GM12801 (cell line): ENCODE measurements around the gene NAV1.

ENCODE experiments used
- TF ChIP-seq, protein P1 (sequence below): IDR thresholded peaks from one replicate; pipeline ENCODE4 v1.5.1; 2011; ENCODE audit warnings: control low read depth; ENCODE audit not compliant: insufficient read length; ENCODE audit errors: extremely low read depth

NAV1 gene

GRCh38 chr1:201506092-201506491 lies 32.8 kb upstream of the NAV1 start:
- TF ChIP-seq, protein P1, sequence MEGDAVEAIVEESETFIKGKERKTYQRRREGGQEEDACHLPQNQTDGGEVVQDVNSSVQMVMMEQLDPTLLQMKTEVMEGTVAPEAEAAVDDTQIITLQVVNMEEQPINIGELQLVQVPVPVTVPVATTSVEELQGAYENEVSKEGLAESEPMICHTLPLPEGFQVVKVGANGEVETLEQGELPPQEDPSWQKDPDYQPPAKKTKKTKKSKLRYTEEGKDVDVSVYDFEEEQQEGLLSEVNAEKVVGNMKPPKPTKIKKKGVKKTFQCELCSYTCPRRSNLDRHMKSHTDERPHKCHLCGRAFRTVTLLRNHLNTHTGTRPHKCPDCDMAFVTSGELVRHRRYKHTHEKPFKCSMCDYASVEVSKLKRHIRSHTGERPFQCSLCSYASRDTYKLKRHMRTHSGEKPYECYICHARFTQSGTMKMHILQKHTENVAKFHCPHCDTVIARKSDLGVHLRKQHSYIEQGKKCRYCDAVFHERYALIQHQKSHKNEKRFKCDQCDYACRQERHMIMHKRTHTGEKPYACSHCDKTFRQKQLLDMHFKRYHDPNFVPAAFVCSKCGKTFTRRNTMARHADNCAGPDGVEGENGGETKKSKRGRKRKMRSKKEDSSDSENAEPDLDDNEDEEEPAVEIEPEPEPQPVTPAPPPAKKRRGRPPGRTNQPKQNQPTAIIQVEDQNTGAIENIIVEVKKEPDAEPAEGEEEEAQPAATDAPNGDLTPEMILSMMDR = no peak

DNA sequence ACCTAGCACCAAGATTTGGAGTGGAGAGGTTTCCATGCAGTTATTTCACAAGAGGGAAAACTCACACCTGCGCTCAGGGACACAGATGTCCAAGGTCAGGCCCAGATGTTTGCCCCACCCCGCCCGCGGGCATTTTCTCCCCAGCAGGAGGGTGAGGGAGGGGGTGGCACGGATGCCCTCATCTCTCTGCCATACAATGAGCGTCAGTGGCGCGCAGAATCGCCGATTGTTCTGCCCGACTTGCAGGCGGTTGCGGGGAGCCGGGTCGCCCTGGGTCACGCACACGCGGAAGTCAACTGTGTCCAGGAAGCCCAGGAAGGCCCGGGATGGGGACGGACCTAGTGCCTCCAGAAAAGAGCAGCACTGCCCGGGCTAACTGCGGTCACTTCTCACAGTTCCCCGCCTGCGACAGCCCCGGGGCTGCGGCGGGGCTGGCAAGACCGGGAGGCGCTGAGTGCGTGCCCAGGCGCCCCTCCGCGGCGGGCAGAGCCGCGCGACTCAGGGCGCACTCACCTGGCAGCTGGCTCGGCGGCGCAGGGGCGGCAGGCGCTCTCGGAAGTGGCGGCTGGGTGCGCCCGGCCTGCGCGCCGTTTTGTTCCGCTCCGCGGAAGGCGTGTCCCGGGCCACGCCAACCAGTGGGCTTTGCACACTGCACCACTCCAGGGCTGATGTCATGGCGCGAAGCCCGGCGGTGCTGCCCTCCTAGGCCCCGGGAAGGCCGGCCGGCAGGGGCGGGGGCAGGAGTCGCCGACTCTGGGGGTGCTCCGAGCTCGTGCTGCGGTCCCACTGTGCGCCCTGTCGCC lies 32.2 kb upstream of the NAV1 start, which contains the start of gene CSRP1:
Gene CSRP1, minus strand, starts transcription at position 567 of the 803 bp plus-strand sequence. CDS start 10,820 bp downstream, outside the sequence.
- TF ChIP-seq, protein P1 = no peak

DNA sequence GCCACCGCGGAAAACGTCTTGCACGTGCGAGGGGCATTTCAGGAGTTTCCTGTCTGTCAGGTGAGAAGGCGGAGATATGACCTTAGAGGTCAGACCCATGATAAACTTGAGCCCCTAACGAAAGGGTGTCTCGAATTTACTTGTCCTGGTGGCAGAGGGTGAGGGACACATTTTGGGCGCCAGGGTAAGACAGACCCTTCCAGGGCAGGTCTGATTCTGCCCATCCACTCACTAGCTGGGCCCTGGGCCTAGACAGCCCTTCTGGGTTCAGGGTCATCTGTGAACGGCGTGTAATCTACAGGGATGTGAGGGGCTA lies 31.6 kb upstream of the NAV1 start:
- TF ChIP-seq, protein P1 = no peak

GRCh38 chr1:201508809-201509208 lies 30.1 kb upstream of the NAV1 start:
- TF ChIP-seq, protein P1 = no peak

DNA sequence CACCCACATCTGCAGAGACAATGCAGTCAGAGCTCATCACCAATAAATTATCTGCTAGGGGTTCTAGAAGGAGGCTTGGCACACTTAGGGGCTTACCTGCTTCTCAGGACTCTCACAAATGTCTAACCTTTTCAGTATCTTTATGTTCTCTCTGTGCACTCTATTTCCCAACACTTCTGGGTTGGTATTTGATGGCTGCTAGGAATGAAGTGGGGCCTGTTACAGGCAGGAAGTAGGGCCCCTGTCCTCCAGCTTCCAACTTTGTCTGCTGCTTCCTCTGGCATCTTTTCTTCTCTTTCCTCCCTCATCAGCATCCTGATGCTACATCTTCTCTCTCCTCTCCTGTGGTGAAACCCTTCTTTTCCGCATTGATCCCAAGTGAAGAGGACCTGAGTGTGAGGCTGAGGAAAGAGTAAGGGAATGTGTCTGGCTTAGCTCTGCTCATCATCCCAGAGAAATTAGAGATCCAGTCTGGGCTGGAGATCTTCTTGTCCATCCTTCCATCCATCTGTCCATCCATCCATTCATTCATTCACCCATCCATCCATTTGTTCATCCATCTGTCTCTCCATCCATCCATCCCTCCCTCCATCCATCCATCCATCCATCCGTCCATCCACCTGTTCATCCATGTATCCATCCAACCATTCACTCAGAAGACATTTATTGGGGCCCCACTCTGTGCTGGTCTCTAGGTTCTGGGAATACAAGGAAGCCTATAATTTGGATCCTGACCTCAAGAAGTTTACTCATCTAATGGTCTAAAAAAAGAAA lies 29.1 kb upstream of the NAV1 start:
- TF ChIP-seq, protein P1 = no peak

DNA sequence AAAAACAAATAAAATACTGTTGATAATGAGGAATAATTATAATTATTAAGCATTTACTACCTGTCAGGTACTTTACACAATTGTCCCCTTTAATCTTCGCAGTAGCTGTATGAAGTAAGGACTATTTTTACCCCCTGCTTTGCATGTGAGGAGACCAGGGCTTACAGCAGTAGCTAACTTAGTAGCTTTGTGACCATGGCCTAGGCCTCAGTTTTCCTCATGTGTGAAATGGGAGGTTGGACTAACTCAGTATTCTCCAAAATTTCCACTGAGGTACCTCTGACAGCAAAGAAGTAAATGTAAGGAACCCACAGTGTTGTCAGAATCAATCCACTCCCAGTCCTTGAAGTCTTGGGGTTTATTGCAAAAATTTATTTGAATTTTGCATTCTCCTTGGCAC lies 28.2 kb upstream of the NAV1 start:
- TF ChIP-seq, protein P1 = no peak

DNA sequence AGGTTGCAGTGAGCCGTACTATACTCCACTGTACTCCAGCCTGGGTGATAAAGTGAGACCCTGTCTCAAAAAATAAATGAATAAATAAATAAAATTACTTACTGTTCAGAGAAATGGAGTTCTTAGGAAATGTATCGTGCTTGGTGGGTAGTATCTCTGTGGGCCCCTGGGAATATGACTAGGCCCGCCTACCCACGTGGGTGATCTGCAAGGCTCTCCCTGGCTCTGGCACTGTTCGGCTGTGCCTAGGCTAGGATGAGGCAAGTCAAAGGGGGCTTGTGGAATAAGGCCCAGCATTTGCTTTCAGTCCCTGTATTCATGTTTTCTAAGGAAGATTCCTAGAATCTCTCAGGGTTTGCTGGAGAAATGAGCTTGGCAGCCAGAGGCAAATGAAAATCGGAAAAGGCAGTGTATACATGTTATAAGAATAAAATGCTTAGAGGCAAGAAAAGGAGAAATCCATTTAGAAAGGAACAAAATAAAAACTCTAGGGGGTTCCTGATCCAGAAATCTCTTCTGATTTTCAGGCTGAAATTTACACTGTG lies 27.5 kb upstream of the NAV1 start:
- TF ChIP-seq, protein P1 = no peak
